Liver (tissue), 3 donors: ENCODE measurements around the gene NOP10.
"Not testable (repeated sequence)": the region's sequence is repeated elsewhere in the genome, so short reads cannot be mapped to it uniquely, and the experiment has no call there.

ENCODE experiments used
- CTCF ChIP-seq: fragments of 150-350 bp; IDR thresholded peaks from 2 replicates; pipeline ENCODE4 v1.5.1; 2017; ENCODE audit warnings: improper control_type of control experiment, low read depth, low read length; ENCODE audit not compliant: missing input control
- MAX ChIP-seq: IDR thresholded peaks from 2 replicates; pipeline ENCODE4 v1.6.1; 2016; ENCODE audit warnings: antibody characterized with exemption
- REST ChIP-seq: IDR thresholded peaks from 2 replicates; pipeline ENCODE4 v1.6.1; 2016; ENCODE audit warnings: antibody characterized with exemption, mild to moderate bottlenecking
- RXRA ChIP-seq, 2 donors: IDR thresholded peaks; 2 replicates each; pipeline ENCODE4 v1.6.1; 2017 to 2018; ENCODE audit warnings: antibody characterized with exemption in 2 of 2, mild to moderate bottlenecking in 1 of 2
- TAF1 ChIP-seq: conservative IDR thresholded peaks from 2 replicates; pipeline ENCODE4 v1.6.1; 2016; ENCODE audit warnings: antibody characterized with exemption, mild to moderate bottlenecking
- YY1 ChIP-seq: IDR thresholded peaks from 2 replicates; pipeline ENCODE4 v1.6.1; 2016; ENCODE audit warnings: antibody characterized with exemption, mild to moderate bottlenecking
- ZBTB33 ChIP-seq: IDR thresholded peaks from 2 replicates; pipeline ENCODE4 v1.6.1; 2016; ENCODE audit warnings: antibody characterized with exemption
- donor health status: healthy.
- donor health status: healthy.

DNA sequence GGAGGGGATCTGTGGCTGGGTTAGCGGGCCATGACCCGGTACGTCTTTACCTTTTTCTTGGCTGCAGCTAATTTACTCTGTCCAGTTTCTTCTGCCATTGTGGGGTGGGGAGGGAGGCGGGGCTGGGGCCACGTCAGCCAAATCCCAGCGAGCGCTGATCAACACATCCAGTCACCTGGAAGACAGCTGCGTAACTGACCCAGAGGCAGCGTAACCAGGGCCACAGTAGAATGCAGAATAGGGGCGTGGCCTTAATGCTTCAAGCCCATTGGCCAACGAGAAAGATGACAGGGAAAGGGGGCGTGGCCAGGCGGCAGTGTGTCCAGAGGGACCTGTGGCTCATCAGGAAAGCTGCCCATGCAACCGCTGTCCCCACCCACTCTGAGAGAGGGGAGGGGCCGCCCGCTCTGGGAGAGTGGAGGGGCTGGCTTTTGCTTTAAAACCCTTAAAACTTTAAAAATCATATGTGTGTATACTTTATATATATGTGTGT, 46.7 kb upstream of the NOP10 start:
- TF ChIP-seq ZBTB33; CTCF; YY1; RXRA (IDR thresholded peaks at IDR 0.05); MAX; REST; TAF1: not testable (repeated sequence)
